Measurements from ENCODE around the gene STH. TPM values are rescaled to one million over a fixed set of nuclear protein-coding genes. Genes with fewer than 3 reads are reported as not detected.
A peak's percentile ranks its signal among the peaks of the same experiment; 100 is the strongest.

STH gene
- total RNA-seq, 2 donors from 2014 or later = not detected

DNA sequence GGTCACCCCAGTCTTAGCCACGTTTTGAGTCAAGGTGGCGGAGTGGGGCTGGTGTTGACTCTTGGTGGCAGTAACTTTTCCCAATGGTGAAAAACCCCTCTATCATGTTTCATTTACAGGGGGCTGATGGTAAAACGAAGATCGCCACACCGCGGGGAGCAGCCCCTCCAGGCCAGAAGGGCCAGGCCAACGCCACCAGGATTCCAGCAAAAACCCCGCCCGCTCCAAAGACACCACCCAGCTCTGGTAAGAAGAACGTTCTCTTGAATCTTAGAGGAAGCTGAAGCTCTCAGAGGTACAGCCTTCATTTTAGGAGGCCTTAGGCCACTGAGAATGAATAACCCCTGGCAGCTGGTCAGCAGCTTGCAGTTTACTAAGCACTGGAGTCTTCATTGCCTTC, 7.7 kb upstream of the STH start:
- no peak for TF ChIP-seq CTCF (conservative IDR thresholded peaks at IDR 0.05)
- H3K9me3 ChIP-seq (ENCODE audit: control insufficient read depth, low read length) = no peaks in the 10 kb centered on the region
- Mint-ChIP-seq H3K9me3 (no peaks in the 10 kb centered on the region), H3K27ac (no peak overlapping the region), H3K27me3 (ENCODE audit: insufficient read depth) (no peaks in the 10 kb centered on the region), H3K4me1 (no peaks in the 10 kb centered on the region), H3K4me3 (no peak overlapping the region), H3K36me3 (ENCODE audit: low read depth) (no peaks in the 10 kb centered on the region)
- H3K36me3 ChIP-seq (ENCODE audit: control insufficient read depth, insufficient read depth, low read length) = no peaks in the 10 kb centered on the region
- no peaks in the 10 kb centered on the region for H3K4me1 ChIP-seq (ENCODE audit: control insufficient read depth, insufficient read depth, low read length)
- H3K9ac ChIP-seq (ENCODE audit: extremely low read depth, low read length, poor library complexity, severe bottlenecking) = no peak overlapping the region
- H3K27ac ChIP-seq (ENCODE audit: low read depth, low read length) = no peak overlapping the region
- H3K27me3 ChIP-seq (ENCODE audit: control insufficient read depth, insufficient read depth, low read length, poor library complexity, severe bottlenecking) = no peaks in the 10 kb centered on the region
- WGBS, 2 experiments (ENCODE audit: insufficient coverage in 1 of 2, insufficient read length in 1 of 2) = 92 to 96% methylated on average over 10 of the region's 10 CpGs
- H3K4me3 ChIP-seq (ENCODE audit: low read length) = no peak overlapping the region
- DNase-seq = no peak

- H3K4me3 Mint-ChIP-seq = no peak overlapping the region
- no peaks in the 10 kb centered on the region for H3K36me3 ChIP-seq (ENCODE audit: control insufficient read depth, insufficient read depth, low read length)
- H3K4me3 ChIP-seq (ENCODE audit: low read length) = no peak overlapping the region
- no peaks in the 10 kb centered on the region for H3K36me3 Mint-ChIP-seq (ENCODE audit: low read depth)
- no peak for TF ChIP-seq CTCF (conservative IDR thresholded peaks at IDR 0.05)
- H3K9ac ChIP-seq (ENCODE audit: extremely low read depth, low read length, poor library complexity, severe bottlenecking) = no peak overlapping the region
- H3K9me3 ChIP-seq (ENCODE audit: control insufficient read depth, low read length) = no peaks in the 10 kb centered on the region
- no peaks in the 10 kb centered on the region for H3K4me1 ChIP-seq (ENCODE audit: control insufficient read depth, insufficient read depth, low read length)
- H3K27ac Mint-ChIP-seq = no peak overlapping the region
- no peak overlapping the region for H3K27ac ChIP-seq (ENCODE audit: low read depth, low read length)
- H3K27me3 Mint-ChIP-seq (ENCODE audit: insufficient read depth) = no peaks in the 10 kb centered on the region
- no peaks in the 10 kb centered on the region for H3K27me3 ChIP-seq (ENCODE audit: control insufficient read depth, insufficient read depth, low read length, poor library complexity, severe bottlenecking)
- H3K4me1 Mint-ChIP-seq = no peaks in the 10 kb centered on the region
- no peaks in the 10 kb centered on the region for H3K9me3 Mint-ChIP-seq
- 85 to 86% methylated on average over 6 of the region's 6 CpGs for whole genome bisulfite sequencing, 2 experiments (ENCODE audit: insufficient coverage in 1 of 2, insufficient read length in 1 of 2)
- DNase-seq = no peak
Observed at GRCh38 chr17:45992175-45992574, 6.9 kb upstream of the STH start.

DNA sequence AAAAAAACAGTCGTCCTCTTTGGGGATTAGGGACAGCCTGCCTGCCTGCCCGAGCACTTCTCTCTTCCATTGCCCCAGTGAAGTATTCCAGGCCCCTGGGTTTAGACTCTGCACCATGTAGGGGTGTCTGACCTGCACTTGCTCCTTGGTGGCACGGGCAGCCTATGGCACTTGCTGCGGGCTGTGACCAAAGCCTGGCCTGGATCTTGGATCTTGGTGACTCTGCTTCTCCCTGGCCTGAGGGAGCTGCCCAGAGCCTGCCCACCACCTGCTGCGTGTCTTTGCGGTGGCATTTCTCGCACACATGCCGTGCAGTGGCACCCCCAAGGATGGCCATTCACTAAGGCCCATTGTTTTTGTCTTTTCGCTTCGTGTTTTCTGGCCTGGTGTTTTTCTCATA, 6.1 kb upstream of the STH start:
- H3K36me3 Mint-ChIP-seq (ENCODE audit: low read depth) = no peaks in the 10 kb centered on the region
- Histone ChIP-seq H3K9ac (ENCODE audit: extremely low read depth, low read length, poor library complexity, severe bottlenecking) (no peak overlapping the region), H3K27me3 (ENCODE audit: control insufficient read depth, insufficient read depth, low read length, poor library complexity, severe bottlenecking) (no peaks in the 10 kb centered on the region), H3K4me1 (ENCODE audit: control insufficient read depth, insufficient read depth, low read length) (no peaks in the 10 kb centered on the region), H3K27ac (ENCODE audit: low read depth, low read length) (no peak overlapping the region), H3K9me3 (ENCODE audit: control insufficient read depth, low read length) (no peaks in the 10 kb centered on the region), H3K36me3 (ENCODE audit: control insufficient read depth, insufficient read depth, low read length) (no peaks in the 10 kb centered on the region), H3K4me3 (ENCODE audit: low read length) (no peak overlapping the region)
- no peak overlapping the region for H3K27ac Mint-ChIP-seq
- TF ChIP-seq CTCF (conservative IDR thresholded peaks at IDR 0.05) = no peak
- H3K4me3 Mint-ChIP-seq = no peak overlapping the region
- H3K27me3 Mint-ChIP-seq (ENCODE audit: insufficient read depth) = no peaks in the 10 kb centered on the region
- H3K4me1 Mint-ChIP-seq = no peaks in the 10 kb centered on the region
- no peaks in the 10 kb centered on the region for H3K9me3 Mint-ChIP-seq
- peak; percentile 86 for DNase-seq
- 87 to 91% methylated on average over 4 to 10 of the region's 10 CpGs for WGBS, 2 experiments (ENCODE audit: insufficient coverage in 1 of 2, insufficient read length in 1 of 2)

All from endodermal cell (in vitro differentiated cells).